ENCODE results near the gene IGLL5.

The IGLL5 gene

GRCh38 chr22:22884010-22884887, 3.4 kb upstream of the IGLL5 start:
- H3K9ac ChIP-seq (ENCODE audit: low read length), result no peak overlapping the region
- H2AFZ ChIP-seq (ENCODE audit: low read depth, low read length), result no peak overlapping the region
- no peak overlapping the region for H3K4ac ChIP-seq (ENCODE audit: low read depth in 1 of 2, low read length in 2 of 2)
- no peak overlapping the region for H3K27ac ChIP-seq (ENCODE audit: low read length, poor library complexity, severe bottlenecking)
- peaks cover 5 to 78% of the 10 kb centered on the region in 2 experiments for H3K27me3 ChIP-seq (ENCODE audit: control insufficient read depth in 1 of 2, insufficient read depth in 1 of 2, low read length in 2 of 2)
- H3K4me2 ChIP-seq (ENCODE audit: low read length, poor library complexity, severe bottlenecking), result no peak overlapping the region
- H2BK15ac ChIP-seq (ENCODE audit: low read depth, poor library complexity, severe bottlenecking), result no peak overlapping the region
- H2BK12ac ChIP-seq (ENCODE audit: low read length in 2 of 2), result no peak overlapping the region
- H3K18ac ChIP-seq (ENCODE audit: low read depth in 1 of 2, low read length in 2 of 2), result no peak overlapping the region
- no peak overlapping the region for H3K4me3 ChIP-seq (ENCODE audit: insufficient read depth in 1 of 2, low read depth in 1 of 2, low read length in 2 of 2)
- H3K14ac ChIP-seq (ENCODE audit: low read length in 2 of 2), result no peak overlapping the region
- H2BK5ac ChIP-seq (ENCODE audit: low read depth, low read length, poor library complexity, severe bottlenecking), result no peak overlapping the region
- no peaks in the 10 kb centered on the region for H3K36me3 ChIP-seq (ENCODE audit: control insufficient read depth in 1 of 2, insufficient read depth in 2 of 2, low read depth in 1 of 2, low read length in 2 of 2)
- no peaks in the 10 kb centered on the region for H3K79me1 ChIP-seq (replicated peaks; ENCODE audit: low read length, poor library complexity, severe bottlenecking)
- no peak overlapping the region for H3K23ac ChIP-seq (ENCODE audit: low read length in 2 of 2)
- H4K8ac ChIP-seq (ENCODE audit: low read length), result no peak overlapping the region
- H3K4me1 ChIP-seq (ENCODE audit: control insufficient read depth, insufficient read depth, low read depth, low read length), result no peaks in the 10 kb centered on the region
- no peak overlapping the region for H4K91ac ChIP-seq (ENCODE audit: low read length)
- H2BK120ac ChIP-seq (ENCODE audit: low read depth, low read length), result no peak overlapping the region
- H2AK5ac ChIP-seq (ENCODE audit: low read length, severe bottlenecking), result no peak overlapping the region
- no peaks in the 10 kb centered on the region for H3K9me3 ChIP-seq (ENCODE audit: control insufficient read depth, low read length)
- 17% methylated on average over 3 of the region's 3 CpGs for WGBS
- DNase-seq, result peak; percentile 3

GRCh38 chr22:22884888-22885840, 2.5 kb upstream of the IGLL5 start:
- Histone ChIP-seq H3K36me3 (ENCODE audit: control insufficient read depth in 1 of 2, insufficient read depth in 2 of 2, low read depth in 1 of 2, low read length in 2 of 2) (no peaks in the 10 kb centered on the region), H3K9me3 (ENCODE audit: control insufficient read depth, low read length) (no peaks in the 10 kb centered on the region), H3K9ac (ENCODE audit: low read length) (no peak overlapping the region), H3K18ac (ENCODE audit: low read depth in 1 of 2, low read length in 2 of 2) (no peak overlapping the region), H3K4ac (ENCODE audit: low read depth in 1 of 2, low read length in 2 of 2) (no peak overlapping the region), H3K14ac (ENCODE audit: low read length in 2 of 2) (no peak overlapping the region), H3K4me1 (ENCODE audit: control insufficient read depth, insufficient read depth, low read depth, low read length) (no peaks in the 10 kb centered on the region), H2AFZ (ENCODE audit: low read depth, low read length) (no peak overlapping the region), H3K23ac (ENCODE audit: low read length in 2 of 2) (no peak overlapping the region), H3K79me1 (replicated peaks; ENCODE audit: low read length, poor library complexity, severe bottlenecking) (no peaks in the 10 kb centered on the region), H3K27ac (ENCODE audit: low read length, poor library complexity, severe bottlenecking) (no peak overlapping the region), H2BK12ac (ENCODE audit: low read length in 2 of 2) (no peak overlapping the region), H3K27me3 (ENCODE audit: control insufficient read depth in 1 of 2, insufficient read depth in 1 of 2, low read length in 2 of 2) (peaks cover 5 to 76% of the 10 kb centered on the region in 2 experiments), H2BK5ac (ENCODE audit: low read depth, low read length, poor library complexity, severe bottlenecking) (no peak overlapping the region), H3K4me2 (ENCODE audit: low read length, poor library complexity, severe bottlenecking) (no peak overlapping the region), H2BK120ac (ENCODE audit: low read depth, low read length) (no peak overlapping the region), H2AK5ac (ENCODE audit: low read length, severe bottlenecking) (no peak overlapping the region), H3K4me3 (ENCODE audit: insufficient read depth in 1 of 2, low read depth in 1 of 2, low read length in 2 of 2) (no peak overlapping the region), H4K8ac (ENCODE audit: low read length) (no peak overlapping the region), H2BK15ac (ENCODE audit: low read depth, poor library complexity, severe bottlenecking) (no peak overlapping the region), H4K91ac (ENCODE audit: low read length) (no peak overlapping the region)
- DNase-seq, result no peak
- 67% methylated on average over 9 of the region's 9 CpGs for WGBS

GRCh38 chr22:22886546-22886945, 1.1 kb upstream of the IGLL5 start:
- Histone ChIP-seq H3K4me3 (ENCODE audit: insufficient read depth in 1 of 2, low read depth in 1 of 2, low read length in 2 of 2) (no peak overlapping the region), H2BK120ac (ENCODE audit: low read depth, low read length) (no peak overlapping the region), H2AK5ac (ENCODE audit: low read length, severe bottlenecking) (no peak overlapping the region), H3K9me3 (ENCODE audit: control insufficient read depth, low read length) (no peaks in the 10 kb centered on the region), H3K23ac (ENCODE audit: low read length in 2 of 2) (no peak overlapping the region), H3K36me3 (ENCODE audit: control insufficient read depth in 1 of 2, insufficient read depth in 2 of 2, low read depth in 1 of 2, low read length in 2 of 2) (no peaks in the 10 kb centered on the region), H3K79me1 (replicated peaks; ENCODE audit: low read length, poor library complexity, severe bottlenecking) (no peaks in the 10 kb centered on the region), H3K27me3 (ENCODE audit: control insufficient read depth in 1 of 2, insufficient read depth in 1 of 2, low read length in 2 of 2) (peaks cover 5 to 75% of the 10 kb centered on the region in 2 experiments), H2BK12ac (ENCODE audit: low read length in 2 of 2) (no peak overlapping the region), H2BK15ac (ENCODE audit: low read depth, poor library complexity, severe bottlenecking) (no peak overlapping the region), H3K4me2 (ENCODE audit: low read length, poor library complexity, severe bottlenecking) (no peak overlapping the region), H4K91ac (ENCODE audit: low read length) (no peak overlapping the region), H3K18ac (ENCODE audit: low read depth in 1 of 2, low read length in 2 of 2) (no peak overlapping the region), H3K27ac (ENCODE audit: low read length, poor library complexity, severe bottlenecking) (no peak overlapping the region), H3K4me1 (ENCODE audit: control insufficient read depth, insufficient read depth, low read depth, low read length) (no peaks in the 10 kb centered on the region), H2BK5ac (ENCODE audit: low read depth, low read length, poor library complexity, severe bottlenecking) (no peak overlapping the region), H3K9ac (ENCODE audit: low read length) (no peak overlapping the region), H3K4ac (ENCODE audit: low read depth in 1 of 2, low read length in 2 of 2) (no peak overlapping the region), H3K14ac (ENCODE audit: low read length in 2 of 2) (no peak overlapping the region), H2AFZ (ENCODE audit: low read depth, low read length) (no peak overlapping the region), H4K8ac (ENCODE audit: low read length) (no peak overlapping the region)
- WGBS, result 54% methylated on average over 4 of the region's 4 CpGs
- no peak for DNase-seq

Measured in mesenchymal stem cell (in vitro differentiated cells and primary cell).